HG02798 (cell line): ENCODE data around the gene EPGN.

Experiments
- ATAC-seq: cut with Tn5 transposase; IDR thresholded peaks from one replicate; pipeline ENCODE4 v1.9.1; 2021; ENCODE audit warnings: mild to moderate bottlenecking; ENCODE audit not compliant: unreplicated experiment, poor library complexity

EPGN gene

DNA sequence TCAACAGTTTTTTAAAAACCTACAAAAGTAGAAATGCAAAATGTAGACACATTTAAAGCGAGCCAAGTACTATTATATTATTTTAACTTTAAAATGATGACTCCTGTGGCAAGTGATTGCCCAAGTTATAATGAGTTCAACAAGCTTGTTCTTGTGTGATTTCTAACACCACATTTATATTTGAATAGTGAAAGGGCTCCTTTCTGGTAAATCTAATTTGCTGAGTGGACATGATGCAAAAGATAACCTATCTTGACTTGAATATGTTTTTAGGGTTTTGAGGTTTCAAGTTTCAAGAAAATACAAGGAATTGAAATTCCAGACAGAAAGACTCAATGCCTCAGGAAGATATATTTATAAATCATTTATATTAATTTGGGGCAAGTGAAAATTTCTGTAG is 1.1 kb upstream of the EPGN start:
- no peak for ATAC-seq

DNA sequence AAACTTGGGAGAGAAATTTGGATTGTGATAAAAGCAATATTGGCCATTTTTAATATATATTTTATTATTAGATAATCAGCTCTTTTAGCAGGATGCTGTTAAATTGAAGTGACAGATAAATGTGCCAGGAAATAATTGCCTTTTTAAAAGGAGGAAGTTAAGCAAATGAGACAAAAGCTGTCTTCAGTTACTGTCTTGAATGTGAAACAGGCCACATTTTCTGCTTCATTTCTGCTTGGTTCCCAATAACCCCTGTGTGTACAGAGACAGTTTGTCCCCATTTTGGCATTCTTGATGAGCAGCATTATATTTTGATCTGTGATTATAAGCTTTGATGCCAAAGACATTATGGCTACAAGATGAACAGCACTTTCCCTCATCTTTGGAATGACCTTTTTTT is 953 bp downstream of the EPGN start:
- ATAC-seq = no peak

DNA sequence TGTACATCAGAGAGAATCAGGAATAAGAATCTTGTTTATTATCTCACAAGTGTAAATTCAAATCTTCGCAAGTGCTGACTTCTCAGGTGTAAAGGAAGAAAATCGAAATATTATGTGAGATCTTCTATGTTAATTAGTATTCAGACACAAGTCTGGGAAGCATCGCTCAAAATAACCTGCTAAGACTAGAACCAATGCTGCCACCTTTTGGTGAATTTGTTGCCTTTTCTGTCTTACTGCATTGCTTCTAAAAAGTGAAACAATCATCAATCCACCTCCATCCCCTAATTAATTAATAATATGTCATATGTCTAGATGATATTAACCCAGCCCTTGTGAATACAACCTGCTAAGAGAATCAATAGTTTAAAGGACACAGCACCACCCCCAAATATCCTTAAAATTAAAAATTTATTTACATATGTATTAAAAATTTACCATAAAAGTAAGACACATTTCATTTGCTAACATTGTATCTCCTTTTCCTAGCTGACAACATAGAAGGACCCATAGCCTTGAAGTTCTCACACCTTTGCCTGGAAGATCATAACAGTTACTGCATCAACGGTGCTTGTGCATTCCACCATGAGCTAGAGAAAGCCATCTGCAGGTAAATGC is 3.5 kb downstream of the EPGN start:
- peak; percentile 72 for ATAC-seq

DNA sequence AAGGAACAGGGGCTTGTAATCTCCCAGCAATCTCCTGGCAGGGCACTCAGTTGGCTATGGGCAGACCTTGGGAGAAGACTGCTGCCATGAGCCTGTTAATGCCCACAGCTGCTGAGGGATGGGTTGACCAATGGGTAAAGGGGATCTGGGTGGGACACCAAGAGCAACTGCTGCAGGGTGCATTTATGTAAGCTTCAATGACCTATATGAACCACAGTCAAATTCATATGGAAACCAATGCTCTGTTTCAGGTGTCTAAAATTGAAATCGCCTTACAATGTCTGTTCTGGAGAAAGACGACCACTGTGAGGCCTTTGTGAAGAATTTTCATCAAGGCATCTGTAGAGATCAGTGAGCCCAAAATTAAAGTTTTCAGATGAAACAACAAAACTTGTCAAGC is 6.1 kb downstream of the EPGN start:
- ATAC-seq = no peak

DNA sequence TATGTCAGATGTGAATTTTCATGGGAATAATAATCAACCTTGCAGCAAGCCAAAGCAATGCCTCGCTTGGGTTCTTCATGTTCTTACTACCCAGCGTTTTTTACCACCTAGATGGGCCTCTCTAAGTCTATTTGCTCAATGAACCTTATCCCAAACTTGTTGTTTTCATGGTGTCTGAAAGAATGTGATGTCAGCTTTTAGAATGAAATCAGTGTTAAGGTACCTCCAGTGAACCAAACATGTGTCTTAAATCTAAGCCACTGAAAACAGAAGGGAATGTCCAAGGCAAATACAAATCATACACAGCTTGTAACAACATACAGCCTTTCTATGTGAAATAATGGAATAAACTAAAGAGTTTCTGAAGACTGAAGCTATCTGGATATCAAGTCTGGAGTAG is 6.7 kb downstream of the EPGN start:
- ATAC-seq = no peak

DNA sequence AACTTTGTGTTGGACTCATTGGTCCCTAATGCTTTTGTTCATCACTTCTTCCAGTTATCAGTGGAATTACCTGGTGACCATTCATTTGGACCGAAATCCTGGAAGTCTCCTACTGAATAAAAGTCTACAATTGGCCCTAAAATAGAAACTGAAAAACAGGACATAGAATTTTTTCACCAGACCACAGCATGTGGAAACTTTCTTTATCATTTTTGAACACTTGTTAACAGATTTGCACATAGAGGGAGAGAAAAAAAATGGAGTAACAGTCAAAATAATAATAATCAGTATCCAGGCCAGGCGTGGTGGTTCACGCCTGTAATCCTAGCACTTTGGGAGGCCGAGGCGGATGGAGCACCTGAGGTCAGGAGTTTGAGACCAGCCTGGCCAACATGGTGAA is 7.1 kb downstream of the EPGN start:
- ATAC-seq = no peak

DNA sequence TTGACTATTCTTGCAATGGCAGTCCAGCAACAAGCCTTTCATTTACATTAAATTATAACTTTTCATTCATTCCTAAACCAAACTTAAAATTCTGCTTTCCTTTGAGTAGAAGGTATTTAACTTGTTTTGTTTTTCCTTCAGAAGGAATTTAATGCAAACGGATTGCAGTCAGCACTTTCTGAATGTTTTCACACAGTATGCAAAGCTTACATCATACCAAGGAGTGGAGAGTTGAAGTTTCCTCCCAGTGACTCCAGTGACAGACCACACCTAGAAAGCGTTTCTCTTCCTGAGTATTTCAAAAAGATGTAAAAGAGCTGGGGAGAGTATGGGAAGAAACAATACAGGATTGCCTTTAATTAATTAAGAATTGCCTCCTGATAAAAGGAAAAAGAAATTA is 8.1 kb downstream of the EPGN start:
- ATAC-seq = no peak

DNA sequence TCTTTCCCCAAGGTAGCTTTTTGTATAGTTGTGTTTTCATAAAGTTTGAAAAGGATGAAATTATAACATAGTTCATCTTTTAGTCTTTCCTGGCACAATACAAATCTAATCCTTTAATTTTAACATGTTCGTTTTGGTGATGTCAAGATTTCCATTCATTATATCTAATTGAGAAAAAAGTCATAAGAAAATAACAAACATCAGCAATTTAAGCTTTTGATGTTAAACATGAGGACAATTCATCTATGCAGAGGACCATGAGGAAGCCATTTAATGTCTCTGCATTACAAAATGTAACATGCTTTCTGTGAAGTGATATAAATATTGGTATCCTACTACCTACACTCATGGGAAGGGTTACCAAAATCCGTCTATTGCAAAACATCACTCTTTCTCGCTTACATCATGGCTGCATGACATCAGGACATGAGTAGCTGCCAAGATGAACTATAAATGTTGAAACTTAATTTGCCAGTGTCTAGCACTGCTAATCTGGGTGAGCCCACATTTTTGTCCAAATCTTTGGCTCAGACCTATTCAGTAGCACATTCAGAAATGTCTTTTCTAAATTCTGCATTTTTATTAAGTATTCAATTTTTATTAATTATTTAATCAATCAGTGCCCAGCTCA is 9.5 kb downstream of the EPGN start:
- ATAC-seq = no peak

DNA sequence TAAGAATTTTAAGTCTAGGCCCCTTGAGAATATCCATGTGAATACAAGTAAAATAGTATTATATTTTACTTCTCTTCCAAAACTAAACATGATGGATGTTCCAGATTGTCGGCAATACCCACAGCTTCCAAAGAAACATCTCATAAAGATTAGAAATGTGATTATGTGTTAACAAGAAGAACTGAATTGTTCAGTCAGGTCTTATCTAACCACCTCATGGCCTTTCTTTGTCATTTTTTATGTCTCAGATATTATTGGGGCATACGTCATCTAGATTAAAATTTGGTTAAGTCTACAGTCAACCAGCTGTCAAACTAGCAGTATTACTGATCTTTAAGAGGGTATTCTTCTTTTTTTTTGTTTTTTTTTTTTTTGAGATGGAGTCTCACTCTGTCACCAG is 10.0 kb downstream of the EPGN start:
- no peak for ATAC-seq

DNA sequence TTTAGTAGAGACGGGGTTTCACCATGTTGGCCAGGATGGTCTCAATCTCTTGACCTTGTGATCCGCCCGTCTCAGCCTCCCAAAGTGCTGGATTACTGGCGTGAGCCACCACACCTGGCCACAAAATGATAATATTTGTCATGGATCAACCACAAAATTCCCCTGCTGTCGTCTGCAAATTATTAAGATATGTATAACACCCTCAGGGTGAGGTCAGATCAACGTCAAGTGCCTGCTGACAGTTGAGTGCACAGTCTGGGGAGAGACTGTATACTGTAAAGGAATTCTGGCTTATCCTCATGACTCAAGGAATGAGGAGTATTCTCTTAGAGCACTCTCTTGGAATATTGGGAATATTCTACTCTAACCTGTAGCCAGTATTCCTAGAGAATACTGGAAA is 11.2 kb downstream of the EPGN start:
- no peak for ATAC-seq

DNA sequence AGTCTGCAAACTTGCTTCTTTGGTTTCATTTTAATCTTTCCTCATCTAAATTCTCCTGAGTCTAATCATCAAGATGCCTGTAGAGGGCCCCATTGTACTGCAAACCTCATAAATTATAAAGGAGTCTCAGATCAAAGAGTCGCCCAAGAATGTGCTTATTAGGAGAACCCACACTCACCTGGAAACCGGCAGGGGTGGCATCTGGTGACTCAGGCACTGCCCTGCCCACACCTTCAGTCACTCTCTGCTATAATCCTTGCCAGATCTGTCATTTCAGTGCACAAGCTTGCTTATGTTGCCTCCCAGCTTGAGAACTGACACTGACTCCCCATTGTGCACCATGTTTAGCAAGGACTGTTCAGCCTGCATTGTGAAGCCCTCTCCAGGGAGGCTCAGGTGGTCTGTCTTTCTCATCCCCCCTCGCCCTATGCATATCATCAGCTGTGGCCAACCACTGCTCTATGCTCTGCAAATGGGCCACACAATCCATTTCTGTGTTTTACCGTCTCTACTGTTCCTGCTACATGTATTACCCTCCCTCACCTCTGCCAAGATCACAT is 12.4 kb downstream of the EPGN start:
- peak; percentile 77 for ATAC-seq

DNA sequence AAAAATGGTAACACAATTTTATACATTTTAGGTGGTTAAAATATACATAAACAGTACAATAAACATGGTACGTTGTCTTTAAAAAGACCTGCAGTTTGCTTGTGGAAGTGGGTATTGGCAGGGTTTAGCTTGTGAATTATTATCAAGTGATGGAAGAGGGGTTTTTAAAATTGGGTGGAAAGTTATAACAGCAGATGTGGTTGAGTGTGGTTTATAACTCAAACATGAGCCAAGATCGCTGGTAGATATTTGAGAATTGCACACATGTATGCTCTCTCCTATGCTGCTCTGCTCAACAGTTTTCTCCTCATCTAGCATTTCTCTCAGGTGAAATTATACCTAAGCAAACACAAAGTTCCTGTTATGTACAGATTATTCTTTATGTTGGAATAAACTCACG is 14.0 kb downstream of the EPGN start:
- no peak for ATAC-seq

DNA sequence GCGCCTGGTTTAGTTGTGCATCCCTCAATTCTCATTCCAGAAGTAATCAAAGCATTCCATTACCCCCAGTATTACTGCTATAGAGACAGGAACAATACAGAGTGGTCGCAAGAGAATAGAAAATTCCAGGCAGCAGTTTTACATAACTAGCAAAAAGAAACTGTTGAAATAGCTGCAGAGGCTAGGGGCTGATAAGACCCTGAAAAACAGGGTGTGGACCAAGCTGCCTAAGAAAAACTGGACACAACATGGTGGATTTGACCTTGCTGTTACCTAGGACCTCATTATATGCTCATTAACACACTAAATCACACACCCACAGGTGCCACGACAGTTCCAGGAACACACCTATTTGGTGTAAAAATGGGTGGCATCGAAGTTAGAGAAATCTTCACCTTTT is 15.4 kb downstream of the EPGN start:
- no peak for ATAC-seq

DNA sequence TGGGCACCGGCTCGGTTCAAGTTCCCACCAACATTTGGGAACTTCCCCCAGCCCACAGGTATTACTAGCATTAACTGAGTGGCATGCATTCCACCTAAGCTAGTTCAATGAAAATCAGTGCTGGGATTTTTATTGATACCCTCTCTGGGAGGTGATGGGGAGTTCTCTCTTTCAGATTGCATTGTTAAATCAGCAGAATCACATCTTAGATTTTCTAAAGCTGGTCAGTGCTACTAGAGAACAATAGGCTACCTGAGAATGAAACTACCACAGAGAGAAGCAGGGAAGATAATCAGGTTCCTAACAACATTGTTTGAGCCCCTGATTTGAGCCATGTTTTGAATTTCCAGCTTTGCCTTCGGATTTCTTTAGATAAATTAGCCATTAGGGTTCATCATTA is 16.0 kb downstream of the EPGN start:
- ATAC-seq = no peak

DNA sequence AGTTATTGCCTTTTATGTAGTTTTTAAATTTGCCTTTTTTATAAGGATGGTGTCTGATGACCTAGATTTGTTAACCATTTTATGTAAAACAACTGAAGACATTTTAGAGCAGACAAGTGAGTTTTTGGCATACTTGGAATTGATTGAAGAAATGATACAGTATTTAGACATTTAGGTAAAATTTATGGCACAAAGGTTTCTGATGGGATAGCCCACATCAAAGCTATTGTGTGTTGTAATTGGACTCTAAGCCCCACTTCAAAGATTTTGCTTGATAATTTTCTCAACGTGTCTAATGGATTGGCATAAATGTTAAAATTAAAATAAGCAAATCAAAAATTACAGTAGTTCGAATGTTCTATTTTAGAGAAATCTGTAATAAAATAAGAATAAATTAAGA is 17.6 kb downstream of the EPGN start:
- ATAC-seq = no peak

DNA sequence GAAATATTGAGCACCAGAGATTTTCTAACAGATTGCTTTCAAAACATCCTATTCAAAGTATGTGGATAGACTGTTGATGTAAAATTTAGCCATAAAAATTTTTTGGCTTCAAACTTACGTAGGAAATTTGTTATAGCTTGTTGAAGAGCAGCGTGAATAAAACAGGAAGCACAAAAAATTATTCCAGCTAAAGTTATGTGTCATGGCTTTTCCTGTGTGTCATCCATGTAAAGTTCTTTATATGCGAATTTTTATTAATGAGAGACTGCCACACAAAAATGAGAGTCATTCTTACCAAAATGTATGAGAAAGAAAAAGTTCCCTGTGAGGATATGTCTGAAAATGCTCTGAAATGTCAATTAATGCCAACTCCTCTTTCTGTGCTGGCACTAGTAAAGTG is 19.5 kb downstream of the EPGN start:
- ATAC-seq = no peak

DNA sequence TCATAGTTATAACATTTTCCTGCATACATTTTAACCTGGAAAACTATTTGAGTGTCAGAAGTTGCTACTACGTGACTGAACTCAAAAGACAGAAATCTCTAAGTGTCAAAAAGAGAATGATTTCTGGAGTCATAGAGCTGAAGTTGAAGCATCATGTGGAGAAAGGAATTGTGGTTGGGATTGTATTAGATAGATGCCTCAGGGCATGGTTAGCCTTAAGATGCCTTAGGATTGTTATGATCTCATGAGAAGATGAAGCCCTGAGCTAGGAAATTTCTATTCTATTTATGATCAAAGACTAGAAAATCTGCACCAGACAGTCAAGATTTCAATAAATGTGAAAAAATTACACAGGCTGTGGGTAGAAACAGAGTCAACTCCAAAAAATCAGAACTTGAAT is 20.2 kb downstream of the EPGN start:
- ATAC-seq = no peak

DNA sequence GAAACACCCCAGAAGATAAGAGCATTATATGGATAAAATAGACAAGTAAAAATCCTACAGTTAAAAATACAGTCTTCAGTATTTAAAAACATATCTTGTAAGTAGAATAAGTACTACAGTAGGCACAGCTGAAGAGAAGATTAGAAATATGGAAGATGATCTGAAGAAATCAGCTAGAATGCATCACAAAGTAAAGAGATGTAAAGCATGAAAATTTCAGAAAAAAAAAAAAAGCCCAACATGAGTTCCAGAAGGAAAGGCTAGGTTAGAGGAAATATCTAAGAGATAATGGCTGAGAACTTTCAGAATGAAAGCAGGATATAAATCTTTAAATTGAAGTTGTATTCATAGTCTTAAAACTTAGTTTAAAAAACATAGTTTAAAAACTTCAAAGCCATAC is 21.0 kb downstream of the EPGN start:
- ATAC-seq = no peak

DNA sequence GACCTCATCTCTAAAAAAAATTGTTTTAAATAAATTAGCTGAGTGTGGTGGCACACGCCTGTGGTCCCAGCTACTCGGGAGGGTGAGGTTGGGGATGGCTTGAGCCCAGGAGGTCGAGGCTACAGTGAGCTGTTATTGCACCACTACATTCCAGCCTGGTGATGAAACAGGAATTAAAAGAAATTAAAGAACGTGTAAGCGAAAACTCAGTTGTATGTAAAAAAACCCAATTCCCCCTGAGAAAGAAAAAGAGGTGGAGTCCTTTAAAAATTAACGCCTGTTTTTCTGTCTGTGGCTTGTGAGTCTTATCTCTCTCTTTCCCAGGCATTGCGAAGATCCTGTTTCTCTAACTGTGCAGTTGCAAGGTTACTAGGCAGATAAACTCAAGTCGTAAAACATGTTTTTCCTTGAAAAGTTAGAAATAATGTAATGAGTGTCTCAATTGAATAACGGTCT is 22.1 kb downstream of the EPGN start:
- no peak for ATAC-seq

DNA sequence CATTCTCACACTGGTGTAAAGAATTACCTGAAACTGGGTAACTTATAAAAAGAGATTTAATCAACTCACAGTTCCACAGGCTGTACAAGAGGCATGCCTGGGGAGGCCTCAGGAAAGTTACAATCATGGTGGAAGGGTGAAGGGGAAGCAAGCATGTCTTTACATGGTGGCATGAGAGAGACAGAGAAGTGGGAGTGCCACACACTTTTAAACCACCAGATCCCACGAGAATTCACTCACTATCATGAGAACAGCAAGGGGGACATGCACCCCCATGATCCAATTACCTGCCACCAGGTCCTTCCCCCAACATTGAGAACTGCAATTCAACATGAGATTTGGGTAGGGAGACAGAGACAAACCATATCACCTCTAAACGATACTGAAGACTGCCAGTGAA is 23.0 kb downstream of the EPGN start:
- no peak for ATAC-seq

DNA sequence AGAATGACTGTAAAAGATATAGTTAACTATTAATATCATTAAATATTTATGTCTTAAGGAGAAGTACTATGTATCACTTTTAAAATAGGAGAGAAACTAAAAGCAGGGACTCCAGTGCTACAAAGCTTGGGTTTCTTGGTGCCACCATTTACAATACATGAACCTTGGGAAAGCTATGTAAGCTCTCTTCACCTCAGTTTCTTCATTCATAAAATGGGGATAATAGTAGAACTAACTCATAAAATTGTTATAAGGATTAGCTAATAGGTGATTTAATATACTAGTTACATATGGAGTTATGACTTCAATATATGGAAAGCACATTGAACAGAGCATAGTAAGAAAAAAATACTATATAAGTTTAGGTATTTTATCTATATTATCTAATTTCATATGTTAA is 23.7 kb downstream of the EPGN start:
- ATAC-seq = no peak

DNA sequence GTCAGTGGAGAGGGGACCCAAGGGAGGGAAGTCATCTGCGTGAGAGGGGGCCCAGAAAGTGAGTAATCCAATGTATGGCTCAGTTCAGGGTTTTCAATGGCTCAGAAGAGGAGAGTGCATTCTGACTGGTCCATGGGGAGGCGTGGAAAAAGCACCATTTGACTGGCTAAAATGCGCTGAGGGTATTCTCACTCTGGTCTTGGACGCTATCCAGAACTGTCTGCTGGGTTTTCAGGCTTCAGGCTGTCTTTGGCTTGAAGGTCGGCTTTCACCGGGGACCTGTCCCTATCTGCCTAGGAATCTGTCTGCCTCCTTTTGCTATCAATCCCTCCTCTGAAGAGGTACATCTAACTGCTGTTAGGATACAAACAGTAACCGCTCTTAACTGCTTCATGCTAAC is 26.4 kb downstream of the EPGN start:
- ATAC-seq = no peak
